Epithelial cell of proximal tubule (primary cell): ENCODE measurements around the gene SLC2A10. TPM values are rescaled to one million over a fixed set of nuclear protein-coding genes. Genes with fewer than 3 reads are reported as not detected.

Experiments used
- DNase-seq: peaks from one replicate; pipeline ENCODE4 v3.0.0-alpha.2; 2011; ENCODE audit warnings: low read depth
- H3K4me3 ChIP-seq: 2 replicates; pipeline ENCODE4 v1.5.1; 2011; ENCODE audit warnings: low read depth, mild to moderate bottlenecking, low read length
- CTCF ChIP-seq: conservative IDR thresholded peaks from 2 replicates; pipeline ENCODE4 v1.5.1; 2012; ENCODE audit warnings: low read depth, mild to moderate bottlenecking, low read length
- total RNA-seq: library from RNA; depleted of rRNA; stranded (reverse); fragments of >200 nt; gene quantifications from 2 replicates; pipeline ENCODE4 v1.2.3, GENCODE V29; 2015

Gene SLC2A10
- total RNA-seq, 1 donor from 2014 or later: 12.5 TPM

GRCh38 chr20:46731770-46732169 lies 22.3 kb downstream of the SLC2A10 start:
- H3K4me3 ChIP-seq: no peak overlapping the region
- TF ChIP-seq CTCF: no peak
- DNase-seq: no peak

- no peak for TF ChIP-seq CTCF
- DNase-seq: no peak
- H3K4me3 ChIP-seq: no peak overlapping the region
Observed at GRCh38 chr20:46735436-46735835, 26.0 kb downstream of the SLC2A10 start.

GRCh38 chr20:46739431-46740213 lies 30.2 kb downstream of the SLC2A10 start:
- no peak overlapping the region for H3K4me3 ChIP-seq
- DNase-seq: no peak
- no peak for TF ChIP-seq CTCF

GRCh38 chr20:46740214-46740609 lies 30.8 kb downstream of the SLC2A10 start:
- no peak for TF ChIP-seq CTCF
- no peak for DNase-seq
- H3K4me3 ChIP-seq: no peak overlapping the region

- TF ChIP-seq CTCF: no peak
- DNase-seq: no peak
Observed at GRCh38 chr20:46741924-46742668, 32.6 kb downstream of the SLC2A10 start.

GRCh38 chr20:46742669-46743045 lies 33.2 kb downstream of the SLC2A10 start:
- TF ChIP-seq CTCF: no peak
- DNase-seq: no peak
- H3K4me3 ChIP-seq: no peak overlapping the region

More at GRCh38 chr20:46741924-46742668, 32.6 kb downstream of the SLC2A10 start:
- H3K4me3 ChIP-seq: no peak overlapping the region
